GM12872 (cell line): Measurements from ENCODE around the gene WWOX.

ENCODE experiments used
- TF ChIP-seq, protein P1 (sequence below): IDR thresholded peaks from 3 replicates; pipeline ENCODE4 v1.5.1; 2011; ENCODE audit warnings: low read depth, mild to moderate bottlenecking, low read length, moderate library complexity; ENCODE audit not compliant: insufficient read depth

WWOX gene

DNA sequence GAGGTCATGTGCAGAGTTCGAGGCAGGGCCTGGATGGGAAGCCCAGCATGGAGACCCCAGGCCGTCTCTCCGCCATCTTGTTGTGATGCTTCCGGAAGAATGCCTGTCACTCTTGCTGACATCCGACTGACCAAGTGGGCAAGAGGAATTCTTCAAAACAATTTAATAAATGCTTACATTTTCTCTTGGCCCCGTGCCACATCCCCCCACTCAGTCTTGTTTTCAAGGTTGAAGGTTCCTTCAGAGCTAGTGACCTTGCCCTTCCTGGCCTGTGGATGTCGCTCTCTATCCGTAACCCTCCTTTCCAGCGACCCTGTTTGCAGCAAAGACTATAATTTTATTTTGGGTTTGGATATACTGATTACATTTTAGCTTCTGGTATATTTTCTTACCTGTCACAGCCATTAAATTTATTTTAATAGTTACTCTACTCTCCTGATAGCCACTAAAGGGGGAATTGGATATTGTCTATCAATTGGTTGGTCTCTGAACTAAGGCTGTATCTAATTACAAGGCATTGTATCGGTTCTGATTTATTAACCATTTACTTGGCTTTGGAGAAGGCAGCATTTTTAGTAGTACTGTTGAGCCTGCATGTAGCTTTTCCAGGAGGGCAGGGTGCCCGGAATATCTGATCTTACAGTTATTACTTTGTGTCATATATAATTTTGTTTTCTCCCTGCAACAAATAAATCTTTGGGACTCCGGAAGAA is 264.5 kb downstream of the WWOX start:
- TF ChIP-seq, protein P1, sequence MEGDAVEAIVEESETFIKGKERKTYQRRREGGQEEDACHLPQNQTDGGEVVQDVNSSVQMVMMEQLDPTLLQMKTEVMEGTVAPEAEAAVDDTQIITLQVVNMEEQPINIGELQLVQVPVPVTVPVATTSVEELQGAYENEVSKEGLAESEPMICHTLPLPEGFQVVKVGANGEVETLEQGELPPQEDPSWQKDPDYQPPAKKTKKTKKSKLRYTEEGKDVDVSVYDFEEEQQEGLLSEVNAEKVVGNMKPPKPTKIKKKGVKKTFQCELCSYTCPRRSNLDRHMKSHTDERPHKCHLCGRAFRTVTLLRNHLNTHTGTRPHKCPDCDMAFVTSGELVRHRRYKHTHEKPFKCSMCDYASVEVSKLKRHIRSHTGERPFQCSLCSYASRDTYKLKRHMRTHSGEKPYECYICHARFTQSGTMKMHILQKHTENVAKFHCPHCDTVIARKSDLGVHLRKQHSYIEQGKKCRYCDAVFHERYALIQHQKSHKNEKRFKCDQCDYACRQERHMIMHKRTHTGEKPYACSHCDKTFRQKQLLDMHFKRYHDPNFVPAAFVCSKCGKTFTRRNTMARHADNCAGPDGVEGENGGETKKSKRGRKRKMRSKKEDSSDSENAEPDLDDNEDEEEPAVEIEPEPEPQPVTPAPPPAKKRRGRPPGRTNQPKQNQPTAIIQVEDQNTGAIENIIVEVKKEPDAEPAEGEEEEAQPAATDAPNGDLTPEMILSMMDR = no peak

DNA sequence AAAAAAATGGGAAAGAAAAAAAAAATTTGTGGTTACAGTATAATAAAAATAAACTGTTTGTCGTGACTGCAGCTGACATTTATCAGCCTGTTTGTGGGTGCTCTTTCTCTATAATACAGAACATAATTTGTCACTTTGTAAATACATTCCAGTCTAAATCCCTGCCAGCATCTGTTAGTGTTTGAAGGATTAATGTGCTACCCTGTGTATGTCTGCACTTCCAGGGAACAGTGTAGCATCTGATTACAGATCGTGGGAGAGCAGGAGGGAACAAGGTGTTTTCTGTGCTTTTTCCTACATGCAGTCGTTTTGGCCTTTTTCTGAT is 265.1 kb downstream of the WWOX start:
- TF ChIP-seq, protein P1 = no peak

DNA sequence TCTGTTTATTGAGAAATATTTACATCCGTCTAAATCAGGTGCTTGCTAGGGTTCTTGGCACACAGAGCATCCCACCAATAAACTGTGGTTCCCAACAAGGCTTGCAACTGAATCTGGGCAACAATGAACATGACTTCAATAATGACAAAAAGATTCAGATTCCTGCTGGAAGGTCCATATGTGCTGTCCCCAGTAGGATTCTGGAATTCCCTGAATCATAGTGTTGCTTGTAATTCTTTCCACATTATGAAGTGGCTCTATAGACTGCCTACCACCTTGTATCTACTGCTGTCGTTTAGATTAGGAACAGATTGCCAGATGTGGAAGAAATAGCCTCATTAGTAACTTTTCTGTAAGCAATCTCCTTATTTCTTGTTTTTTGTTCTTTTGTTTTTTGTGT is 265.9 kb downstream of the WWOX start:
- TF ChIP-seq, protein P1 = no peak

DNA sequence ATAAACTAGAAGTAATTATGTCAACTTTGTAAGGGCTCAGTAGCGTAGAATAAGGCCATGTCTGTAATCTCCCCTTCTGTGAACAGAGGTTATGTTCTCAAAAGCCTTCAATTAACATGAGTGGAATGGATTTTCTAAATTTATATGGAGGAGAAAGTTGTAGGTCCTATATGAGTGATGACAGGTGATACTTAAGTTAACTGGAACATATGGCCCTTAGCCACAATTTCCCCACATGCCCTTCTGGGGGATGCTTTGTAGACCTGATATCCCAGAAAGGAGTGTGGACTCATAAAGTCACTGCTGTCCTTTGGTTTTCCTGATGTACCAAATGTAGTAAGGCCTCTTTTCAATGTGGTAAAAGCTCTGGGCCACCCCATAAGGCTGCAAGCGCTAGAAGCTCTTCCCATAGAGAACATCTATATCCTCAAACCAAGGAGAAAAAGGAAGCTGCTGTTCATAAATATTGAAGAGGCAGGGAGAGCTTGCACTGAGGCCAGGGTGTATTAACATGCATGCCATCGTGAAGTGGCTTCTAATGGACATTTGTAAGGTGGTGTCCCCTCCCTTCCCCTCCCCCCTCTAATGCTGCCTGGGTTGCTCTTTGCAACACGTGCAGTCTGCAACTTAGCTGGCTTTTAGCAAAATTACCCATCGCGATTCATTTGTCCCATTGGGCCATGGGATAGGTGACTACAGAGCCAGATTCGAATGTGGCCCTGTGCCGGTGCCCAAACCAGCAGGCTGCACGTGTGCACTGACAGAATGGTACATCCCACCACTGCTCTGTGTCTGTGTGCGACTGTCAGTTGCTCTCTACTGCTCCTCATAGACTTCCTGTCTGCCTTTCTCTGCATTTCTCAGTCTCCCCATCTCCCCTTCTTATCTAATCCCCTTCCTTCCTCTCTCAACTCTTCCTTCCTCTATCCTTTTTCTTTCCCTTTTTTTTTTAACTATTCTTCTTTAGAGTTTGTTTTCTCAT is 269.0 kb downstream of the WWOX start:
- TF ChIP-seq, protein P1 = no peak

DNA sequence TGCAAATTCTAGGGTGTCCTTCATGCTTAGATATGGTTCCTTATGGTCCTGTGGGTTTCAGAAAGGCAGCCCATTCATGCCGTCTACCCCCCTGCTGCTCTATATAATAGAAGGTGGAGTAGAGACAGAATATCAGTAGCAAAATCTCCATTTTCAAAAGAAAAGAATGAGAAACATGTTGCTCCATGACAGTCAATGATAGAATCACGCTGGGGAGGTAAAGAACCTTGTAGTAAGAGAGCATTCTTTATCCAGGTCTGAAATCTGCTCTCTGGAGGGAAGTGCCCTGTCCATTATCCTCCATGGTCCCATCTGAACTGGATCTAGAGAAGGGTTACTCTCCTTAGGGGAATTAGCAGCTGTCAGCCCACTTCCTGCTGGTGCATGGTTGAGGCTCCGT is 272.8 kb downstream of the WWOX start:
- TF ChIP-seq, protein P1 = no peak

DNA sequence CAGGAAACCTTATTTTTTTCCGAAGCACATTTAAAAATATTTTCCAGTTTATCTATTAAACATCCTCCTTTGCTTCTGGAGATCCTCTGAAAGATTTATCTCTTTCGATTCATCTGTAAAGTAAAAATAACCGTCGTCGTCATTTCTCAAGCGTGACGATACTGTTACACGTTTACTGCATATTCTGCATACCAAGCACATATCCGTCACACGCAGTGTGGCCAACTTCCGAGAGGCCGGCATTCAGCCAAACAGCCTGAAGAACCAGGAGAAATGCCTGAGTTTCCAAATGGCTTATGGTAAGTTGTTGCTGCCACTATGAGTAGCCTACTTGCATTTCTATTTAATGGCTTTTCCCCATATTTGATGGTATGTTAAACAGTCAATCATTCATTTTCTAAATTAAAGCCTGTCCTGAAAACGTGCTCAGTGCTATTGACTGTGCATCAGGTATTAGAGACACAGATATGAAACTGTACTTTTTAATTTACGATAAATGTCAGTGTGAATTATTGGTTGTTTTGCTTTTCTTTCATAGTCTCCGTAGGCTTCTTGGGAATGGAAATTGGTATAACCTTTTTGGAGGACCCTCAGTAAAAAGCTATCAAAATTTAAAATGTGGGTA is 275.7 kb downstream of the WWOX start:
- TF ChIP-seq, protein P1 = no peak

DNA sequence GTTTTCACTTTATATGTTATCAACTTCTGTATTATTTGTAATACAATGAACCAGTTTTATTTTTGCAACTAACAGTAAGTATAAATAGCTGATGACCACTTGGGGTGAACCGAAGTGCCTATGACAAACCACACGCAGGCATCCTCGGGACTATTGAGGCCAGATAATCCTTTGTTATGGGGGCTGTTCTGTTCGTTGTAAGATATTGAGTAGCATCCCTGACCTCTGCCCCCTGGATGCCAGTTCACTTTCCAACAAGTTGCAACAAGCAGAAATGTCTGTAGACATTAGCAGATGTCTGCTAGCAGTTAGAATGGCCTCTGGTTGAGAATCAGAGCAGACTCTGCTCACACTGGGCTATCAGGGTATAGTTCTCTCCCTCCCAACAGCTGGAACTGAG is 277.0 kb downstream of the WWOX start:
- TF ChIP-seq, protein P1 = no peak
